Measurements from ENCODE around the gene KLF3.

KLF3 gene

GRCh38 chr4:38659346-38659745 is 4.7 kb upstream of the KLF3 start:
- no peak for DNase-seq

GRCh38 chr4:38660838-38661237 is 3.2 kb upstream of the KLF3 start:
- no peak for DNase-seq

- DNase-seq, result no peak
Measured at GRCh38 chr4:38661371-38661770, 2.6 kb upstream of the KLF3 start.

GRCh38 chr4:38662522-38663089 is 1.4 kb upstream of the KLF3 start:
- DNase-seq, result no peak

- DNase-seq, result peak; percentile 65
Measured at GRCh38 chr4:38663090-38663800, 754 bp upstream of the KLF3 start.

GRCh38 chr4:38664706-38665401 is 855 bp downstream of the KLF3 start:
- DNase-seq, result peak; percentile 56

- no peak for DNase-seq
Measured at GRCh38 chr4:38665551-38666411, 1.8 kb downstream of the KLF3 start.

- no peak for DNase-seq
Measured at GRCh38 chr4:38666766-38667084, 2.7 kb downstream of the KLF3 start.

GRCh38 chr4:38667085-38667893 is 3.3 kb downstream of the KLF3 start:
- DNase-seq, result peak; percentile 92

- DNase-seq, result no peak
Measured at GRCh38 chr4:38668203-38668971, 4.4 kb downstream of the KLF3 start.

- no peak for DNase-seq
Measured at GRCh38 chr4:38669208-38669607, 5.2 kb downstream of the KLF3 start.

- no peak for DNase-seq
Measured at GRCh38 chr4:38670109-38670901, 6.3 kb downstream of the KLF3 start.

- peak; percentile 56 for DNase-seq
Measured at GRCh38 chr4:38670939-38671591, 7.1 kb downstream of the KLF3 start.

- DNase-seq, result no peak
Measured at GRCh38 chr4:38671592-38671940, 7.6 kb downstream of the KLF3 start.

GRCh38 chr4:38672074-38672396 is 8.0 kb downstream of the KLF3 start:
- DNase-seq, result no peak

- DNase-seq, result no peak
Measured at GRCh38 chr4:38672397-38673129, 8.6 kb downstream of the KLF3 start.

- peak; percentile 68 for DNase-seq
Measured at GRCh38 chr4:38673130-38673978, 9.4 kb downstream of the KLF3 start.

GRCh38 chr4:38674258-38675144 is 10.5 kb downstream of the KLF3 start:
- DNase-seq, result no peak
